ENCODE data around the gene FSIP1. TPM values are rescaled to one million over a fixed set of nuclear protein-coding genes. Genes with fewer than 3 reads are reported as not detected.

The FSIP1 gene
- total and polyA plus RNA-seq, 9 of the 15 experiments (the other 6 are each of a cell fraction or from before 2014, with no cell fraction given): 0.07 to 0.51 (median 0.29) TPM

DNA sequence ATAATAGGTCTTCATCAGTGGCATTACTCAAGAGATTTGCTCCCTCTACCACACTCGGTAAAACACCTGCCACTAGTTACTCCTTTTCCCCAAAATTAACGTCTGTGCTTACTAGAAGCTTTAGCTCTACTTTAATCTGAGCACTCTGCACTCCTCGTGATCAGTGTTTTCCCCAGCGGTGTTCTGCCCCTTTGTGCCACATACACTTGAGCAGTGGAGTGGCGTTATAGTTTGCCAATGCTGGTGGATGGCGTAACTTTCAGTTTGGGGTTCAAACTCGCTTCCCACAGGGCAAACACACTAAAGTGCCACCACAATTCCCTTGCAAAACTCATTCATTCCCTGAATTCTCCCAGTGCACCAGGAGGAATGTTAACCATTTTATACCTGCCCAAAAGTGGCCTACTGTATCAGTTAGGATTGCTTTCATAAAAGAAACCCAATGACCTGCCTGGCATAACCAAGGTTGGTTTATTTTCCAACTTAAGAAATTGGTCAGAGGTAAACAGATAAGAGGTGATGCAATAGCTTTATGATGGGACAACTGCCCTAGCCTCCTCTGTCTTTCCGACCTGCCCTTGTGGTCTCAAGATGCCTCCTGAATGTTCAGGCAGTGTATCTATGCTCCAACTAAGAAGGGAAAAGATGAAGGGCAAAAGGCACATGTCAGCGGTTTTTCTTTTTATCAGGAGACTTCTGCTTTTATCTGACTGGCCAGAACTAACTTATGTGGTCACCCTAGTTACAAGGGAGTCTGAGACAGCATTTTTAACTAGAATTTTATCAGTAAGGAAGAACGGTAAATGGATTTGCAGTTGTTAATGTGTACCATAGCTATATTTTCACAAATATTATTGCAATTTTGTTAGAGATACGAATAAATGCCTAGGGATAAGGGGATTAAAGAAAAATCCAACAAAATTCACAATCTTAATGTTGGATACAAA, 83.9 kb downstream of the FSIP1 start (continued):
- TF ChIP-seq, protein P1, sequence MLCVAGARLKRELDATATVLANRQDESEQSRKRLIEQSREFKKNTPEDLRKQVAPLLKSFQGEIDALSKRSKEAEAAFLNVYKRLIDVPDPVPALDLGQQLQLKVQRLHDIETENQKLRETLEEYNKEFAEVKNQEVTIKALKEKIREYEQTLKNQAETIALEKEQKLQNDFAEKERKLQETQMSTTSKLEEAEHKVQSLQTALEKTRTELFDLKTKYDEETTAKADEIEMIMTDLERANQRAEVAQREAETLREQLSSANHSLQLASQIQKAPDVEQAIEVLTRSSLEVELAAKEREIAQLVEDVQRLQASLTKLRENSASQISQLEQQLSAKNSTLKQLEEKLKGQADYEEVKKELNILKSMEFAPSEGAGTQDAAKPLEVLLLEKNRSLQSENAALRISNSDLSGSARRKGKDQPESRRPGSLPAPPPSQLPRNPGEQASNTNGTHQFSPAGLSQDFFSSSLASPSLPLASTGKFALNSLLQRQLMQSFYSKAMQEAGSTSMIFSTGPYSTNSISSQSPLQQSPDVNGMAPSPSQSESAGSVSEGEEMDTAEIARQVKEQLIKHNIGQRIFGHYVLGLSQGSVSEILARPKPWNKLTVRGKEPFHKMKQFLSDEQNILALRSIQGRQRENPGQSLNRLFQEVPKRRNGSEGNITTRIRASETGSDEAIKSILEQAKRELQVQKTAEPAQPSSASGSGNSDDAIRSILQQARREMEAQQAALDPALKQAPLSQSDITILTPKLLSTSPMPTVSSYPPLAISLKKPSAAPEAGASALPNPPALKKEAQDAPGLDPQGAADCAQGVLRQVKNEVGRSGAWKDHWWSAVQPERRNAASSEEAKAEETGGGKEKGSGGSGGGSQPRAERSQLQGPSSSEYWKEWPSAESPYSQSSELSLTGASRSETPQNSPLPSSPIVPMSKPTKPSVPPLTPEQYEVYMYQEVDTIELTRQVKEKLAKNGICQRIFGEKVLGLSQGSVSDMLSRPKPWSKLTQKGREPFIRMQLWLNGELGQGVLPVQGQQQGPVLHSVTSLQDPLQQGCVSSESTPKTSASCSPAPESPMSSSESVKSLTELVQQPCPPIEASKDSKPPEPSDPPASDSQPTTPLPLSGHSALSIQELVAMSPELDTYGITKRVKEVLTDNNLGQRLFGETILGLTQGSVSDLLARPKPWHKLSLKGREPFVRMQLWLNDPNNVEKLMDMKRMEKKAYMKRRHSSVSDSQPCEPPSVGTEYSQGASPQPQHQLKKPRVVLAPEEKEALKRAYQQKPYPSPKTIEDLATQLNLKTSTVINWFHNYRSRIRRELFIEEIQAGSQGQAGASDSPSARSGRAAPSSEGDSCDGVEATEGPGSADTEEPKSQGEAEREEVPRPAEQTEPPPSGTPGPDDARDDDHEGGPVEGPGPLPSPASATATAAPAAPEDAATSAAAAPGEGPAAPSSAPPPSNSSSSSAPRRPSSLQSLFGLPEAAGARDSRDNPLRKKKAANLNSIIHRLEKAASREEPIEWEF (CRISPR knock-in tag; IDR thresholded peaks at IDR 0.05): no peak
- no peak for TF ChIP-seq HNRNPL (IDR thresholded peaks at IDR 0.05; ENCODE audit: low read depth, low read length)
- TF ChIP-seq SMAD4 (CRISPR knock-in tag; conservative IDR thresholded peaks at IDR 0.05): peak; percentile 64; the same call in 1 of the 2 replicates
- no peak for TF ChIP-seq NFIX (CRISPR knock-in tag; IDR thresholded peaks at IDR 0.05; ENCODE audit: low read depth)
- no peak for TF ChIP-seq SAFB2 (IDR thresholded peaks at IDR 0.05; ENCODE audit: borderline replicate concordance, low read depth, low read length, severe bottlenecking)
- TF ChIP-seq ZNF41 (CRISPR knock-in tag; conservative IDR thresholded peaks at IDR 0.05): no peak; the same call in 1 of the 2 replicates
- peak; percentile 33; the same call in 1 of the 2 replicates for TF ChIP-seq CXXC5 (CRISPR knock-in tag; IDR thresholded peaks at IDR 0.05)
- TF ChIP-seq STAG1 (CRISPR knock-in tag; IDR thresholded peaks at IDR 0.05; ENCODE audit: borderline replicate concordance): no peak
- TF ChIP-seq RCOR1 (IDR thresholded peaks at IDR 0.05; ENCODE audit: borderline replicate concordance in 1 of 2, low read depth in 2 of 2, low read length in 2 of 2): peak in 1 of 2 experiments; percentile 92; a peak in 3 of 4 replicates
- TF ChIP-seq, protein P2, sequence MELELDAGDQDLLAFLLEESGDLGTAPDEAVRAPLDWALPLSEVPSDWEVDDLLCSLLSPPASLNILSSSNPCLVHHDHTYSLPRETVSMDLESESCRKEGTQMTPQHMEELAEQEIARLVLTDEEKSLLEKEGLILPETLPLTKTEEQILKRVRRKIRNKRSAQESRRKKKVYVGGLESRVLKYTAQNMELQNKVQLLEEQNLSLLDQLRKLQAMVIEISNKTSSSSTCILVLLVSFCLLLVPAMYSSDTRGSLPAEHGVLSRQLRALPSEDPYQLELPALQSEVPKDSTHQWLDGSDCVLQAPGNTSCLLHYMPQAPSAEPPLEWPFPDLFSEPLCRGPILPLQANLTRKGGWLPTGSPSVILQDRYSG (tag; conservative IDR thresholded peaks at IDR 0.05; ENCODE audit: low read depth): peak; percentile 72; the same call in 1 of the 2 replicates
- no peak for TF ChIP-seq CAMTA2 (CRISPR knock-in tag; conservative IDR thresholded peaks at IDR 0.05)
- no peak for TF ChIP-seq NR2C1 (IDR thresholded peaks at IDR 0.05)
- TF ChIP-seq NR2C1 (tag; IDR thresholded peaks at IDR 0.05): peak; percentile 22; the same call in 1 of the 2 replicates
- no peak for TF ChIP-seq NR3C1 (CRISPR knock-in tag; IDR thresholded peaks at IDR 0.05)
- TF ChIP-seq ZNF316 (IDR thresholded peaks at IDR 0.05): peak; percentile 100
- TF ChIP-seq ARID1B (IDR thresholded peaks at IDR 0.05): peak; percentile 91
- TF ChIP-seq THRAP3 (IDR thresholded peaks at IDR 0.05; ENCODE audit: borderline replicate concordance): no peak
- TF ChIP-seq, protein P3, sequence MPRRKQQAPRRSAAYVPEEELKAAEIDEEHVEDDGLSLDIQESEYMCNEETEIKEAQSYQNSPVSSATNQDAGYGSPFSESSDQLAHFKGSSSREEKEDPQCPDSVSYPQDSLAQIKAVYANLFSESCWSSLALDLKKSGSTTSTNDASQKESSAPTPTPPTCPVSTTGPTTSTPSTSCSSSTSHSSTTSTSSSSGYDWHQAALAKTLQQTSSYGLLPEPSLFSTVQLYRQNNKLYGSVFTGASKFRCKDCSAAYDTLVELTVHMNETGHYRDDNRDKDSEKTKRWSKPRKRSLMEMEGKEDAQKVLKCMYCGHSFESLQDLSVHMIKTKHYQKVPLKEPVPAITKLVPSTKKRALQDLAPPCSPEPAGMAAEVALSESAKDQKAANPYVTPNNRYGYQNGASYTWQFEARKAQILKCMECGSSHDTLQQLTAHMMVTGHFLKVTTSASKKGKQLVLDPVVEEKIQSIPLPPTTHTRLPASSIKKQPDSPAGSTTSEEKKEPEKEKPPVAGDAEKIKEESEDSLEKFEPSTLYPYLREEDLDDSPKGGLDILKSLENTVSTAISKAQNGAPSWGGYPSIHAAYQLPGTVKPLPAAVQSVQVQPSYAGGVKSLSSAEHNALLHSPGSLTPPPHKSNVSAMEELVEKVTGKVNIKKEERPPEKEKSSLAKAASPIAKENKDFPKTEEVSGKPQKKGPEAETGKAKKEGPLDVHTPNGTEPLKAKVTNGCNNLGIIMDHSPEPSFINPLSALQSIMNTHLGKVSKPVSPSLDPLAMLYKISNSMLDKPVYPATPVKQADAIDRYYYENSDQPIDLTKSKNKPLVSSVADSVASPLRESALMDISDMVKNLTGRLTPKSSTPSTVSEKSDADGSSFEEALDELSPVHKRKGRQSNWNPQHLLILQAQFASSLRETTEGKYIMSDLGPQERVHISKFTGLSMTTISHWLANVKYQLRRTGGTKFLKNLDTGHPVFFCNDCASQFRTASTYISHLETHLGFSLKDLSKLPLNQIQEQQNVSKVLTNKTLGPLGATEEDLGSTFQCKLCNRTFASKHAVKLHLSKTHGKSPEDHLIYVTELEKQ (CRISPR knock-in tag; IDR thresholded peaks at IDR 0.05): no peak

Measured in K562 (cell line).